ENCODE measurements around the gene CKB.

CKB gene

GRCh38 chr14:103549361-103550311, 27.0 kb upstream of the CKB start:
- DNase-seq = no peak

DNA sequence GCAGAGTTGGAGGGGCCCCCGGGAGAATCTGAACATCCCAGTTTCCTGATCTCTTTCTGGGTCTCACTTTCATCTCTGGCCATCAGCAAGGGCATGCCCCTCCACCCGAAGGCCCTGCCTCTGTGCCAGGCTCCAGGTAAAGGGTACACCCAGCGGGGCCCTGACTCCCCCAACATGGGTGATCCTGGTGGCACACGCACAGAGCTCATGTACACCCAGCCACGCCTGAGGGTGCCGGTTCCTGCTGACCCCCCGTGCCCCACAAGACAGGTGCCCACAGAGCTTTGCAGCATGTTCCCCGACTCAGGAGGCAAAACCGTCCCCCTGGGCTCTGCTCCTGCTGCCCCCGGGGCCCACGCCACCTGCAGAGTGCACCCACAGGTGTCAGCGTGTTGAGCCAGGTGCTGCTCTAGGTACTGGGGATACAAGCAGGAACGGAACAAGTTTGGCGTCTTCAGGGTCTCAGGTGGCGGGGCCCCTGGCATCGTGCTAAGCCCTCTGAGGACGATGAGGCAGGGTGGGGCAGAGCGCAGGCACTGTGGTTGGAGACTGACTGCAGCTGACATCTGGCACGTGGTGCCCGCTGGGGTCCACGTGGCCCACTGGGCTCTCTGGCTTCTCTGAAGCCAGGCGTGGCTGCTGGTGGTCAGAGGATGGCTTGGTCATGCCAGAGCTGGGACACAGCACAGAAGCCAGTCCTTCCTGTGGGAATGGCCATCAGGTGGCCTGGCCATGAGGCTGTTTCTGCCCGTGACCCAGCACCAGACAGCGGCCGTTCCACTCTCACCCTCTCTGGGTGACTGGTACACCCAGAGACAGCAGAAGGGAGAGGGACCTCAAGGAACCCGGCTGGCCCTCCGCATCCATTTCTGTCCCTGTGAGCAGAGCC, 26.1 kb upstream of the CKB start:
- DNase-seq = no peak

GRCh38 chr14:103547941-103548462, 25.4 kb upstream of the CKB start:
- no peak for DNase-seq

DNA sequence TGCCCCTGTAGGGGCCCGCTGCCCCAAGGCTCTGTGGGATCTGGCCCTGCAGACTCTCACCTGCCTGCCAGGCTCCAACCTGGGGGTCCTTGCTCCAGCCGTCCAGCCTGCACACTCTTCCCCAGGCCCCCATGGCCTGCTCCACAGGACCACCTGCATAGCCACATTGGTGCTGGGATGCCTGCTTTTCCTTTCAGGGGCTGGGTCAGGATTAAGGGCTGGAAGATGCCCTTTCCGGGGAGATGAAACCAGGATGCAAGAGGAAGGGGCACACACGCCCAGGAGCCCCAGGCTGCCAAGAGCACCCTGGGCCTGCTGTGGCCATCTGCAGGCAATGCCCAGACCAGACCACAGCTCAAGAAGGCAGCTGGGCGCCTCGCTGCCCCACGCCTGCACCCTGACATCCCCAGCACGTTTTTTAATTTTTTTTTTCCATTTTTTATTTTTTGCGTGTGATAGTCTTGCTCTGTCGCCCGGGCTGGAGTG, 24.9 kb upstream of the CKB start:
- no peak for DNase-seq

DNA sequence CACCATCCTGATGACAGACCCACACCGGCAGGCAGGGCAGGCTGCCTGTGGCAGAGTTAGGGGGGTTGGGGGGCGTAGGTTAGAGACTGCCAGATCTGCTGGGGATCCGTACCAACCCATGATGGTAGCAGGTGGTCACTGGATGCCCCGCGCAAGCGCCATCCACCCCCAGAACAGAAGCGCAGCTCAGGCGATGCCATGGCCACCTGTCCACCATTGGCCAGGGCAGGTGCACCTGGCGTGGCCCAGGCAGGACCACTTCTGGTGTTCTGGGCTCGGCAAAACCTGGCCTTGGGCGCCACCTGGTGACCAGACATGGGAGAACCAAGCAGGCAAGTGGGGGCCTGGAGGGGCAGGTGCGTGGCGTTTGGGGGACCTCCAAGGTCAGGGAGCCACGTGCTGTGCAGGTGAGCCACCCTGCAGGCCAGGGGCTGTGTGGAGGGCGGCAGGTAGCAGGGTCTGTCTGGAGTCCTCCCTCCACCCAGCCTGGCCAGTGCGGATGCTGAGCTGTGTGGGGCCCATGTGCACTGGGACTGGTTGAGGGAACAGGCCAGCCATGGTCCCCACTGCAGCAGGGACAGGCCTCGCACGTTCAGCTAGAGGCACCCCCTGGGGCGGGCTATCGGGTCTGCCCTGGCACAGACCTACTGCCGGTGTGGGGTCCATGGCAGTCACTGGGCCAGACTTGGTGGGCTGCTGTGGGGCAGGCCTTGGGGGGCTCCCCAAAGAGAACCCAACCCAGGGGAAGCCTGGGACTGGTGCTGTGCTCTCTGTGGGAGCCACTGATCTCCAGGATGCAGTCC, 24.2 kb upstream of the CKB start:
- peak; percentile 68 for DNase-seq

- DNase-seq = no peak
Observed at GRCh38 chr14:103545915-103546651, 23.5 kb upstream of the CKB start.

DNA sequence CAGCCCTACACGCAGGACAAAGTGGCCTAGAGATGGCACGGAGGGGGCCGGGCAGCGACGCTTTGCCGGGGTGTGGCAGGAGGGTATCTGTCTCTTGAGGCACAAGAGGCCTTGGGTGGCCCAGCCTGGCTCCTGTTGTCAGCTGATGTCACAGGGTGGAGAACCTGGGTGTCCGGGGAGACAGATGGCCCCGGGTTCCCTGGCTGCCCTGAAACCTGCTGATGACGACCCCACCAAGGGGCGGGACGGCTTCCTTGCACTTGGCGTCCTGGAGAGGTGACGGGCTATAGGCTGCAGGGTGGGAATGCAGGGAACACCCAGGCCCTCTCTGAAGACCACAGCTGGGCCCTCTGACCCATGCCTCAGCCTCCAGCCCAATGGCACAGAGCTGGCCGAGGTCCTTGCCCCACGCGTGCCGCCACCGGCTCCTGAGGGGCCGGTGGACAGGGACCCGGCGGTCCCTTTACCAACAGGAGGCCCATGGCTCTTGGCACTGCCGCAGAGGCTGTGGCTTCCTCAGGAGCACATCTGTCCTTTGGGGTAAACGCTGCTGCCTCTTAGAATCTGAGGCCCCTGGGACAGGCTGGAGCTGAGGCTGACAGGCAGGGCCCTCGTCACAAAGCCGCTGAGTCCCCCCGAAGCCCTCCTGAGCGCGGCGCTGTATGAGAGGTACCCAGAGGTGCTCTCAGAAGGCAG, 22.7 kb upstream of the CKB start:
- no peak for DNase-seq

DNA sequence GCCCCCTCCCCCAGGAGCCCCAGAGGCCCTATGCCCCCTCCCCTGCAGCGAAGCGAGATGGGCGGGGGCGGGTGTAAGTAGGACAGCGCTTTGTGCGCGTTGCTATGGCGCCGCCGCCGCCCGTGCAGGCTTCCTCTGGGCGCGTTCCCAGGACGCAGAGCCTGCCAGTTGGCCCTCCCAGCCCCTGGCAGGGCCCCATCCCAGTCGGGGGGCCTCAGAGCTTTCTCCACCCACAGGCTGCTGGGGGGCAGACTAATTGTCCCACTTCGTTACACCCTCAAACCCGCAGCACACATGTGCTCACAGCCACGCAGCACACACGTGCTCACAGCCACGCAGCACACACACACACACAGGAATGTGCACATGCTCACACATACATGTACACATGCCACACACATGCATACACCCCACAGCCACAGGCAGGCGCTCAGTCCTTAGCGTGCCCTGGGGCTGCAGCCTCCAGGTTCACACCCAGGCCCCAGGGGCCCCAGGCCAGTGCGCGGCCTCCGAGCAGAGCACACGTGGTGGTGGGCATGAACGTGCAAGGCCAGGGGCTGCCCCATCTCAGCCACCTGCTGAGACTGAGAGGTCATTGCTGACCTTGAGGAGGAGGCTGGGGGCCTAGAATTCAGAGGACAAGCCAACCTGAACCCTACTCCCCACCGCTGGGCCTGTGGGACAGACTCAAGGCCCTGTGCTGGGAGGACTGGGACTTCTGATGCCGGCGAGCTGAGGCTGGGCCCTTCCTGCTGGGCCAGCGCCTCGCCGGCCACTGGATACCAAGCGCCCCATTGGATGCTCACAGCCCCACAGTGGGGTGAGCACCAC, 22.0 kb upstream of the CKB start:
- no peak for DNase-seq

DNA sequence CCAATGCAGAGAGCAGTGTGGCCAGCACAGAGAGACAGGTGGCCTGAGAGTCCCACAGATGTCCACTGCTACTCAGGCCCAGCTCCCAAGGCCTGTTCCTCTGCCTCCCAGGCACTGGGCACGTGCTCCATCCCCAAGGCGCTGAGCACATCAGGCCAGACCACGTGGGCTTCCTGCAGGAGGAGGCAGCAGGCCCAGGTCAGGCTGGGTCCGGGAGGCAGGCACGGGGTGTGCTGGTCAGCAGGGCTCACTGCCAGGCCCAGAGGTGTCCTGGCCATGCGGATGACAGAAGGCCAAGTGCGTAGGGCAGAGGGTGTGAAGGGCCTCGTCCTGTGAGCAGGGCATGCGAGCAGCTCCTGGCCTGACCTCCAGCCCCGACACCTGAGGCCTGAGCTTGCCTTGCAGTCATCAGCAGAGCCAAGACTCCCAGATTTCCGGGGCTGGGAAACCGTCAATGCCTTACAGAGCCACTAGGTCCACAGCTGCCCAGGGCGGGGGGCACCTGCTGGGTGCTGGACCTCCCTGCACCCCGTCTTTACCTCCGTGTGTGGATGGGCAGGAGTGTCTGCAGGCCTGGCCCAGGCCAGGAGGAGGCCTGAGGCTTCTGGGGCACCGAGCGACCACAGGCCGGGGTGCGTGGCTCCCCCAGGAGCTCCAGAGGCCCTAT, 21.2 kb upstream of the CKB start:
- no peak for DNase-seq

- no peak for DNase-seq
Observed at GRCh38 chr14:103543140-103543539, 20.5 kb upstream of the CKB start.

DNA sequence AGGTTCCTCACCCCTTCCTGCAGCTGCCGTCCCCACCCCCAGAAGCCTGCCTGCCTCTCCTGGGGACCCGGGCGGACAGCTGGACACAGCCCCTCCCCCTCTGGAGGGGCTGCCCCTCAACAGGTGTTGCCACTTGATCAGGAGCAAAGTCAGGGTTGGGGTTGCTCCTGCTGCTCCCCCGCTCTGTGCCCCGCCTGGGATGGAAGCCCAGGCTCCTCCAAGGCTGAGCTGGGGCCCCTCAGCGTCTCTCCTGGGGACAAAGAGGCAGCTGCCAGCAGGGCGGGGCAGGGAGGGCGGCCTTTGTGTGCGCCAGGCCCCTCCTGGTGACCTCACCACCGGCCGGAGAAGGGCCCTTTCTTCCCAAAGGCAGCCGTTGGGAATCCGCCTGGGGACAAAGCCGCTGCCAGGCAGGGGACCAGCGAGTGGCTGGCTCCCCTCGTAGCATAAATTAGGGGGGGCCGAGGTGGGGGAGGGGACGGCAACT, 20.0 kb upstream of the CKB start:
- no peak for DNase-seq

GRCh38 chr14:103541709-103542604, 19.3 kb upstream of the CKB start:
- DNase-seq = no peak

DNA sequence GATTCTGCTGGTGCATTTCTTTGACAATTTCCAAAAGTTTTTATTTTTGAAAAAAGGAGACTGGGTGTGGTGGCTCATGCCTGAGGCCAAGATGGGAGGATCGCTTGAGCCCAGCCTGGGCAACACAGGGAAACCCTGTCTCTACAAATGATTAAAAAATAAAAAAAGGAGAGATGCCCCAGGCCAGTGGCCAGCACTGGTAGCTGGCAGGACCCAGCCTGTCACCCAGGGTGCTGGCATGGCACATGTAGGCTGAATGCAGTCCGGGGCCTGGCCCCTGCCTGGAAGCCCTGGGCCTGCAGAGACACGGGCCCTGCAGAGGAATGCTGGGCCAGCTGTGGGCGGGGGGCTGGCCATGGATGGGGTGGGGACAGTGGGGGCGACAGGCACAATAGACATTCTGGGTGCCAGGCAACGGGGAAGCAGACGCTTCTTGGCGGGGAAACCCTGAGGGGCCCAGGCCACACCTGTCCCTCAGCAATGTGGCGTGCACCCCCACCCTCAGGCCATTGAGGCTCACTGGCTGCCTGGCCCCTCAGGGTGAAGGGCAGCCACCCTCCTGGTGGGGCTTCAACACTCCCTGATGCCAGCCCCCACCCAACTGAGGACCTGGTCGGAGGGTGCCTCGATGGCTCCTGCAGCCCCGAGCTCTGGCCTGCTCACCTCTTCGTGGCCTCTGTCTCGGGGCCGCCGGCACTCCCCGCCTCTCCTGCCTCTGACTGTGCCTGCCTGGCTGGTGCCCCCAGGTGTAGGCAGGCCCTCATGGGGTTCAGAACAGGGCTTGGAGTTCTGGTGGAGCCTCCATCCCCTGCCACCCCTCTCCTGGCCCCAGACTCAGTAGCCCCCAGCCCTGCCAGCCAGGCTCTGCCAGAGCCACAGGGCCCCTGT, 18.4 kb upstream of the CKB start:
- DNase-seq = no peak

- DNase-seq = no peak
Observed at GRCh38 chr14:103539056-103539825, 16.6 kb upstream of the CKB start.

DNA sequence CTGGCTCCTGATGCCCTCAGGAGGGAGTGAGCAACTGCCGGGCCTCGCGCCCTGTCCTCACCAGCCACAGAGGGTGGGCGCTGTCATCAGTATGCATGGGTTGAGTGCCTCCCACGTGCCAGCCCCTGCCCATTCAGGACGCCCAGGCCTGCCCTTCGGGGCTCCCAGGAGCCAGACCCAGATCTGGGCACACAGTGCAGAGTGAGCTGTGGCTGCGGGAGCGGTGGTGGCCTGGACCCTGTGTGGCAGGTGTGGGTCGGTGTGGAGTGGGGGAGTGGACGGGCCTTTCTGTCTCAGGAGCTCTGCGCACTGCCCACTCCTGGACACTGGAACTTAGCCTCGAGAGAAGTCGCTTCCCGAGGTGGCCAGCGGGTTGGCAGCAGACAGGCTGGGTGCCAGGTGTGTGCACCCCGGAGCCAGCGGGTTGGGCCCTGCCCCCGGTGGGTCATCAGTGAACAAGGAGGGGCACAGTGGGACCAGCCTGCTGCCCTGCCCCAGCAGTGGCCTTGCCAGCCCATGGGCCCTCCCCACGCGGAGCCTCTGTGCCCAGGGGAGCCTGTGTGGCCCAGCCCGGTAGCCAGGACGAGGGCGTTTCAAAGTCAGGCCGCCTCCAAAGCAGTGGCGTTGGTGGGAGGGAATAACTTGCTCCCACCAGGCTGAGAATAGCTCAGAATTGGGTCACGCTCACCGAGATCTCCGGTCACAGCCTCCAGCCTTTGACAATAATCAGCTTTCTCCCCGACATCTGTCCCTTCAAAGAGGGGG, 15.8 kb upstream of the CKB start:
- DNase-seq = no peak

All from hematopoietic multipotent progenitor cell treated with erythropoietin and hydrocortisone succinate and interleukin-3 and kit ligand, for 8 days (in vitro differentiated cells).